Measurements from ENCODE around the gene GSE1.

GRCh38 chr16:85678016-85678415, 64.9 kb downstream of the GSE1 start:
- TF ChIP-seq CTCF (IDR thresholded peaks at IDR 0.05) (no peak), POLR2A (IDR thresholded peaks at IDR 0.05) (no peak)

All from thyroid gland (tissue), 4 donors.